Subcutaneous adipose tissue (tissue), 4 donors: ENCODE measurements around the gene AAMDC. TPM values are rescaled to one million over a fixed set of nuclear protein-coding genes. Genes with fewer than 3 reads are reported as not detected.

Experiments used
- total RNA-seq, 4 donors: library from RNA; depleted of rRNA; stranded (reverse); fragments of >200 nt; gene quantifications; one replicate each; pipeline ENCODE4 v1.1.0, GENCODE V29; 2016
- TF ChIP-seq, protein P1 (sequence below): fragments of 450-650 bp; IDR thresholded peaks from one replicate; pipeline ENCODE4 v1.5.1; 2016; ENCODE audit warnings: low read depth, mild to moderate bottlenecking, control low read depth, antibody characterized with exemption, moderate library complexity

The AAMDC gene
- total RNA-seq, 4 donors from 2014 or later = 33.3 to 69.0 (median 61.5) TPM

DNA sequence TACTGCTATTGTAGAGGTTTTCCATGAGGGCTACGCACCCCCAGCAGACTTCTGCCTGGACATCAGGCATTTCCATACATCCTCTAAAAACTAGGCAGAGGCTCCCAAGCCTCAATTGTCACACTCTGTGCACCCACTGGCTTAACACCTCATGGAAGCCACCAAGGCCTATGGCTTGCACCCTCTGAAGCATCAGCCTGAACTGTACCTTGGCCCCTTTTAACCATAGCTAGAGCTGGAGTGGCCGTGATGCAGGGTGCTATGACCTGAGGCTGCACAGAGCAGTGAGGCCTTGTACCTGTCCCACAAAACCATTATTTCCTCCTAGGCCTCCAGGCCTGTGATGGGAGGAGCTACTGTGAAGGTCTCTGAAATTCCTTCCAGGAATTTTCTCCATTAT is 33.9 kb downstream of the AAMDC start:
- TF ChIP-seq, protein P1, sequence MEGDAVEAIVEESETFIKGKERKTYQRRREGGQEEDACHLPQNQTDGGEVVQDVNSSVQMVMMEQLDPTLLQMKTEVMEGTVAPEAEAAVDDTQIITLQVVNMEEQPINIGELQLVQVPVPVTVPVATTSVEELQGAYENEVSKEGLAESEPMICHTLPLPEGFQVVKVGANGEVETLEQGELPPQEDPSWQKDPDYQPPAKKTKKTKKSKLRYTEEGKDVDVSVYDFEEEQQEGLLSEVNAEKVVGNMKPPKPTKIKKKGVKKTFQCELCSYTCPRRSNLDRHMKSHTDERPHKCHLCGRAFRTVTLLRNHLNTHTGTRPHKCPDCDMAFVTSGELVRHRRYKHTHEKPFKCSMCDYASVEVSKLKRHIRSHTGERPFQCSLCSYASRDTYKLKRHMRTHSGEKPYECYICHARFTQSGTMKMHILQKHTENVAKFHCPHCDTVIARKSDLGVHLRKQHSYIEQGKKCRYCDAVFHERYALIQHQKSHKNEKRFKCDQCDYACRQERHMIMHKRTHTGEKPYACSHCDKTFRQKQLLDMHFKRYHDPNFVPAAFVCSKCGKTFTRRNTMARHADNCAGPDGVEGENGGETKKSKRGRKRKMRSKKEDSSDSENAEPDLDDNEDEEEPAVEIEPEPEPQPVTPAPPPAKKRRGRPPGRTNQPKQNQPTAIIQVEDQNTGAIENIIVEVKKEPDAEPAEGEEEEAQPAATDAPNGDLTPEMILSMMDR = no peak

DNA sequence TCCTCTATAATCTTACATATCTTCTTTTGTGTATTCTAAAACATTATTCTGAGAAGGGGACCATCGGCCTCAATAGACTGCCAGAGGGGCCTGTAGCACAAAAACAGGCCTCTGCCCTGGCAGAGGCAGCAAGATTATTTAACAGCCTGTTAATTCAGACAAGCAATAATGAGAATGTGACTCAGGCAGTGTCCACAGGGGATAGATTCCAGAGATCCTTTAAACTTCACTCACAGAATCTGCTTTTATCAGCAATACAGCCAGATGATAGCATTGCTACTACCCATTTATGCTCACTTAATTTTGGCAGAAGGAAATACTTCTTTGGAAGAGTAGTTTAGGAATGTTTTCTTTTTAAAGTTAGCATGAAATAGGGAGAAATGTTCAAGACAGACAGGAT is 44.9 kb downstream of the AAMDC start:
- TF ChIP-seq, protein P1 = no peak

DNA sequence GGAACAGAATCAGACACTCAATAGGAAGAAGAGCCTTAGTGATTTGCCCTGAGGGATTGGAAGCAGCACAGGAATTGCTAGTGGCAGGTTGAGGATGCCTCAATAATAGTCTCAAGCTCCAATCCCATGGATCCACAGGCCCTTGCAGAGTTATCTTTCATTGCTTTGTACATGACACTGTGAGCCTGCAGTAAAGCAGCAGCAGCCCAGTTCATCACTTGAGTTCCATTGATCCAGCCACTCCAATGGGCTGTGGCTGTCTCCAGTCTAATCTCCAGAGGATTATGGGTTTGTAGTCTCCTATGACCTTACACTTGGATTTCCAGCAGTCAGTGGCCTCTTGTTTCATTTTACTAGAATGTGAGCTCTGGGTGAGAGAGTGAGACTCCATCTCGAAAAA is 45.4 kb downstream of the AAMDC start:
- TF ChIP-seq, protein P1 = no peak

DNA sequence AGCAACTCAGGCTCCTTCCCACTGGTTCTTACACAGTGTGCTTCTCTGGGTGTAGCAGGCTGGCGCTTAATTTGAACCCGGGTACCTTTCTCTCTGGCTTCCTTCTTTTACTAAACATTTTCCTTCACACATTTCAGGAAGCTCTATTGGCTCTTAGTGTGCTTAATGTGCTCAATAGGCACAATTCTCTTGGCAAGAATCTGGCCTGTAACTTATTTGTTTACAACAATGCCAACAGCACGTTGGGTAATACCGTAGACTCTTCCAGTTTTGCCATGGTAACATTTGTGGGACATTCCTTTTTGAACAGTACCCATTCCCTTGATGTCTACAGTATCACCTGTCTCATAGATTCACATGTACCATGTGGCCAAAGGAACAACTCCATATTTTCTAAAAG is 47.8 kb downstream of the AAMDC start:
- TF ChIP-seq, protein P1 = no peak

DNA sequence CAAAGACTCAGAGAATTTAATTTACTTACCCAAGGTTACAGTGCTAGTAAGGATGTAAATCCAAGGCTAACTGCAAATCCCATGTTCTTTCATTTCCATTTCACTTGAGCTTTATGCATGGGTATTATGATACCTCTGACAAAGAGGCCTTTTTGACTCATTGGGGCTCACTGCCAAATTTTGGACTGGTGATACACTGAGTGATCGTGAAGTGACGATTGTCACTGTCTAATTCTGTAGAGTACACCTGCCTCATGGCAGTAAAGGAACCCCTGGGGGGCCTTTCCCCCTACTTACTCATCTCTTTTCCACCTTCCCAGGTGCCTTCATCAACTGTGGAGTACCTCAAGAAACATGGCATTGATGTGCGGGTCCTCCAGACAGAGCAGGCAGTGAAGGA is 50.9 kb downstream of the AAMDC start:
- TF ChIP-seq, protein P1 = no peak

DNA sequence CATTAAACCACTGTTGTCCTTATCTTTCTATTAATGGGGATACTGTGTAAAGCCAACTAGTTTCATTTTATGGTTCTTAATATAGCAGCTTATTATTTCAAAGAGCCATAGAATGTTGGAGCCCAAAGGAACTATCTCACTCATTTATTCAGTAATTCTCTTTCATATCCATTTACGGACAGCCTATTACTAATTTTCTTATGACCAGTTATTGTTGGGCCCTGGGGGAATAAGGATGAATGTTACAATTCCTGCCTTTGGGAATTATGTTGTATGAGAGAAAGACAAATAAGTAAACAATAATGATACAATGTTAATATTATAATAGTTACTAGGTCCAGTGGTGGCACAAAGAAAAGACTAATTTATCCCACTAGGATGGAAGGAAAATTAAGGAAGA is 52.4 kb downstream of the AAMDC start:
- TF ChIP-seq, protein P1 = no peak

DNA sequence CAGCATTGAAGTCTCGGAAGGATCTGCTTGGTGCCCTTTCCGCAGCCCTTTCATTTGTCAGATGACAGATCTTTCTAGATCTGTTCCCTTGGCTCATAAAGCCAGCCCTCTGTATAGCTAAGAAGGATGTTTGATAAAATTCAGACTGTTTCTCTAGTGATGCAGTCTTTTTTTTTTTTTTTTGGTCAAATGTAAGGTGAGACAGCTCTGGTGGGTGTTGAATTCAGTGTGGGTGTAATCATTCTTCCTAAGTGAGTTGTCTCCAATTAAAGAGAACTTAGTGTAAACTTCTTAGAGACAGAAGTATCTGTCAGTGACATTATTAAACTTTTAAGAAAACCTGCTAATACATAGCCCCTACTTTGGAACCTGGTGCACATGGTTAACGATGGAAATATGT is 53.3 kb downstream of the AAMDC start:
- TF ChIP-seq, protein P1 = no peak
